Naive thymus-derived CD4-positive, alpha-beta T cell (primary cell): ENCODE results near the gene DCBLD2. TPM values are rescaled to one million over a fixed set of nuclear protein-coding genes. Genes with fewer than 3 reads are reported as not detected.

Experiments
- ATAC-seq: fragments of 150-1000 bp; cut with Tn5 transposase; 2 replicates; pipeline ENCODE4 v1.10.0; 2021; ENCODE audit warnings: mild to moderate bottlenecking, moderate library complexity
- CTCF ChIA-PET: fragments of 350-600 bp; sonication (Branson Sonifier 250); formaldehyde crosslinking; loops from one replicate; lab custom pipeline; 2021; ENCODE audit warnings: antibody characterized with exemption; lab: Charles Lee
- POLR2A ChIA-PET: fragments of 350-600 bp; sonication (Branson Sonifier 250); formaldehyde crosslinking; loops from one replicate; lab custom pipeline; 2021; ENCODE audit warnings: antibody characterized with exemption, inconsistent platforms; lab: Charles Lee
- DNase-seq, 9 donors: peaks; one replicate each; pipeline versions ENCODE4 v3.0.0 to v3.0.0-alpha.2; 2020 to 2022; ENCODE audit warnings: mixed read lengths in 1 of 9
- H3K27ac ChIP-seq: one replicate; pipeline ENCODE4 v1.7.0; 2013; ENCODE audit warnings: mild to moderate bottlenecking, low read depth, low read length, moderate library complexity
- H3K27me3 ChIP-seq, 2 donors: one replicate each; pipeline ENCODE4 v1.7.0; 2013; ENCODE audit warnings: low read length in 2 of 2, mild to moderate bottlenecking in 2 of 2, moderate library complexity in 2 of 2; ENCODE audit not compliant: control insufficient read depth in 2 of 2, insufficient read depth in 2 of 2
- H3K36me3 ChIP-seq, 3 experiments: 1 replicate in 2 of 3; 2 replicates in 1 of 3; pipeline ENCODE4 v1.7.0; 2013; ENCODE audit warnings: low read length in 3 of 3, mild to moderate bottlenecking in 3 of 3, moderate library complexity in 1 of 3; ENCODE audit not compliant: insufficient read depth in 3 of 3, control insufficient read depth in 2 of 3
- H3K4me1 ChIP-seq, 2 donors: one replicate each; pipeline ENCODE4 v1.7.0; 2013; ENCODE audit warnings: low read length in 2 of 2, mild to moderate bottlenecking in 2 of 2, moderate library complexity in 1 of 2; ENCODE audit not compliant: control insufficient read depth in 2 of 2, insufficient read depth in 2 of 2
- H3K4me3 ChIP-seq: 2 replicates; pipeline ENCODE4 v1.7.0; 2013; ENCODE audit warnings: mild to moderate bottlenecking, low read length
- H3K9me3 ChIP-seq, 3 experiments: 1 replicate in 2 of 3; 2 replicates in 1 of 3; pipeline ENCODE4 v1.7.0; 2013; ENCODE audit warnings: low read length in 3 of 3; ENCODE audit not compliant: control insufficient read depth in 2 of 3
- H3K27ac Mint-ChIP-seq, 9 donors: one replicate each; pipeline ENCODE4 v1.8.0; 2020 to 2022; ENCODE audit warnings: mixed read lengths in 9 of 9, mild to moderate bottlenecking in 8 of 9, moderate library complexity in 5 of 9, inconsistent platforms in 2 of 9
- H3K27me3 Mint-ChIP-seq, 5 donors: one replicate each; pipeline ENCODE4 v1.8.0; 2021 to 2022; ENCODE audit warnings: mixed read lengths in 5 of 5, mild to moderate bottlenecking in 1 of 5
- H3K36me3 Mint-ChIP-seq, 5 donors: one replicate each; pipeline ENCODE4 v1.8.0; 2020 to 2022; ENCODE audit warnings: mixed read lengths in 5 of 5, mild to moderate bottlenecking in 3 of 5, inconsistent platforms in 1 of 5
- H3K4me1 Mint-ChIP-seq, 7 donors: one replicate each; pipeline ENCODE4 v1.8.0; 2020 to 2022; ENCODE audit warnings: mixed read lengths in 7 of 7, mild to moderate bottlenecking in 3 of 7, inconsistent platforms in 1 of 7
- H3K4me3 Mint-ChIP-seq, 10 donors: one replicate each; pipeline ENCODE4 v1.8.0; 2020 to 2022; ENCODE audit warnings: mild to moderate bottlenecking in 10 of 10, mixed read lengths in 10 of 10, moderate library complexity in 6 of 10, inconsistent platforms in 2 of 10
- H3K9me3 Mint-ChIP-seq, 11 donors: one replicate each; pipeline ENCODE4 v1.8.0; 2020 to 2022; ENCODE audit warnings: mixed read lengths in 11 of 11, mild to moderate bottlenecking in 4 of 11, inconsistent platforms in 1 of 11, moderate library complexity in 1 of 11
- intact Hi-C, 2 donors: fragments of 100-400 bp; cut with micrococcal nuclease; formaldehyde crosslinking; loops; one replicate each; pipeline ENCODE4 v1.15.1; 2023
- polyA plus RNA-seq, 2 donors: library from polyadenylated mRNA; unstranded; fragments of 300-500 nt; fragmentation: Illumina TruSeq; gene quantifications; one replicate each; pipeline ENCODE4 v1.2.3, GENCODE V29; 2021
- total RNA-seq, 6 experiments: library from RNA in 5 of 6; stranded (reverse) in 5 of 6; gene quantifications; 1 replicate in 5 of 6; 2 replicates in 1 of 6; pipeline ENCODE4 v1.2.3 and lab custom pipeline; 2021 to 2026

The DCBLD2 gene
- total and polyA plus RNA-seq, 7 experiments from 2014 or later = 1.9 to 4.7 (median 2.9) TPM

GRCh38 chr3:98897701-98898100 is 3.8 kb downstream of the DCBLD2 start:
- H3K9me3 ChIP-seq = no peaks in the 10 kb centered on the region
- no peak overlapping the region for H3K4me3 ChIP-seq
- no peak overlapping the region for H3K4me3 Mint-ChIP-seq
- ATAC-seq (no peak), DNase-seq (no peak)
- H3K27ac Mint-ChIP-seq = no peak overlapping the region
- no peaks in the 10 kb centered on the region for H3K27me3 ChIP-seq
- H3K27ac ChIP-seq = no peak overlapping the region
- POLR2A ChIA-PET = no interaction called here
- CTCF ChIA-PET = no interaction called here
- peaks cover 0 to 24% (median 0%) of the 10 kb centered on the region in 5 donors for H3K27me3 Mint-ChIP-seq
- H3K36me3 Mint-ChIP-seq = no peaks in the 10 kb centered on the region
- no peaks in the 10 kb centered on the region for H3K9me3 Mint-ChIP-seq
- peaks cover 5% of the 10 kb centered on the region in 2 donors for H3K4me1 ChIP-seq
- H3K36me3 ChIP-seq = no peaks in the 10 kb centered on the region
- peaks cover 14 to 24% (median 20%) of the 10 kb centered on the region in 7 donors for H3K4me1 Mint-ChIP-seq
- intact Hi-C loops = no loop called here

- Histone ChIP-seq H3K4me1 (no peaks in the 10 kb centered on the region), H3K9me3 (no peaks in the 10 kb centered on the region), H3K27ac (no peak overlapping the region), H3K27me3 (no peaks in the 10 kb centered on the region), H3K4me3 (no peak overlapping the region), H3K36me3 (no peaks in the 10 kb centered on the region)
- Mint-ChIP-seq H3K36me3 (no peaks in the 10 kb centered on the region), H3K27me3 (peaks cover 0 to 12% (median 0%) of the 10 kb centered on the region in 5 donors), H3K4me1 (peaks cover 0 to 7% (median 5%) of the 10 kb centered on the region in 7 donors), H3K9me3 (no peaks in the 10 kb centered on the region), H3K27ac (no peak overlapping the region), H3K4me3 (no peak overlapping the region)
- POLR2A ChIA-PET = no interaction called here
- intact Hi-C loops = no loop called here
- DNase-seq (no peak), ATAC-seq (no peak)
- CTCF ChIA-PET = no interaction called here
These were observed 6.5 kb downstream of the DCBLD2 start for GRCh38 chr3:98894791-98895576.

- ATAC-seq (peak; percentile 44), DNase-seq (no peak)
- intact Hi-C loops = no loop called here
- no peak overlapping the region for H3K27ac ChIP-seq
- no peak overlapping the region for H3K27ac Mint-ChIP-seq
- H3K4me3 ChIP-seq = no peak overlapping the region
- H3K4me1 ChIP-seq = no peaks in the 10 kb centered on the region
- H3K36me3 Mint-ChIP-seq = no peaks in the 10 kb centered on the region
- H3K9me3 ChIP-seq = no peaks in the 10 kb centered on the region
- POLR2A ChIA-PET = no interaction called here
- H3K36me3 ChIP-seq = no peaks in the 10 kb centered on the region
- H3K9me3 Mint-ChIP-seq = no peaks in the 10 kb centered on the region
- peaks cover 0 to 4% (median 0%) of the 10 kb centered on the region in 5 donors for H3K27me3 Mint-ChIP-seq
- H3K4me1 Mint-ChIP-seq = no peaks in the 10 kb centered on the region
- H3K4me3 Mint-ChIP-seq = no peak overlapping the region
- no peaks in the 10 kb centered on the region for H3K27me3 ChIP-seq
- CTCF ChIA-PET = no interaction called here
These were observed 7.8 kb downstream of the DCBLD2 start for GRCh38 chr3:98893740-98894139.

- DNase-seq (no peak), ATAC-seq (no peak)
- intact Hi-C loops = no loop called here
- H3K27ac ChIP-seq = no peak overlapping the region
- no peak overlapping the region for H3K4me3 ChIP-seq
- H3K9me3 ChIP-seq = no peaks in the 10 kb centered on the region
- ChIA-PET CTCF (no interaction called here), POLR2A (no interaction called here)
- no peak overlapping the region for H3K27ac Mint-ChIP-seq
- H3K9me3 Mint-ChIP-seq = no peaks in the 10 kb centered on the region
- peaks cover 0 to 4% (median 0%) of the 10 kb centered on the region in 5 donors for H3K27me3 Mint-ChIP-seq
- no peaks in the 10 kb centered on the region for H3K4me1 ChIP-seq
- H3K36me3 Mint-ChIP-seq = no peaks in the 10 kb centered on the region
- H3K36me3 ChIP-seq = no peaks in the 10 kb centered on the region
- no peaks in the 10 kb centered on the region for H3K27me3 ChIP-seq
- H3K4me3 Mint-ChIP-seq = no peak overlapping the region
- no peaks in the 10 kb centered on the region for H3K4me1 Mint-ChIP-seq
These were observed 9.2 kb downstream of the DCBLD2 start for GRCh38 chr3:98892263-98892662.

GRCh38 chr3:98890965-98891910 is 10.3 kb downstream of the DCBLD2 start:
- H3K27ac ChIP-seq = no peak overlapping the region
- H3K9me3 Mint-ChIP-seq = no peaks in the 10 kb centered on the region
- H3K36me3 Mint-ChIP-seq = no peaks in the 10 kb centered on the region
- intact Hi-C loops = no loop called here
- no peak for DNase-seq
- H3K36me3 ChIP-seq = no peaks in the 10 kb centered on the region
- no peak overlapping the region for H3K4me3 Mint-ChIP-seq
- H3K4me1 Mint-ChIP-seq = no peaks in the 10 kb centered on the region
- no peaks in the 10 kb centered on the region for H3K9me3 ChIP-seq
- POLR2A ChIA-PET = no interaction called here
- H3K27me3 Mint-ChIP-seq = no peaks in the 10 kb centered on the region
- no peak for ATAC-seq
- no peaks in the 10 kb centered on the region for H3K27me3 ChIP-seq
- no peak overlapping the region for H3K27ac Mint-ChIP-seq
- no peaks in the 10 kb centered on the region for H3K4me1 ChIP-seq
- H3K4me3 ChIP-seq = no peak overlapping the region
- CTCF ChIA-PET = no interaction called here

- H3K36me3 ChIP-seq = no peaks in the 10 kb centered on the region
- no peaks in the 10 kb centered on the region for H3K9me3 ChIP-seq
- Mint-ChIP-seq H3K9me3 (no peaks in the 10 kb centered on the region), H3K4me1 (no peaks in the 10 kb centered on the region), H3K36me3 (no peaks in the 10 kb centered on the region), H3K4me3 (no peak overlapping the region), H3K27me3 (peaks cover 0 to 4% (median 0%) of the 10 kb centered on the region in 5 donors), H3K27ac (no peak overlapping the region)
- H3K27me3 ChIP-seq = no peaks in the 10 kb centered on the region
- ChIA-PET POLR2A (no interaction called here), CTCF (no interaction called here)
- no peaks in the 10 kb centered on the region for H3K4me1 ChIP-seq
- DNase-seq (no peak), ATAC-seq (no peak)
- no peak overlapping the region for H3K27ac ChIP-seq
- intact Hi-C loops = no loop called here
- H3K4me3 ChIP-seq = no peak overlapping the region
These were observed 11.2 kb downstream of the DCBLD2 start for GRCh38 chr3:98890181-98890835.
